GM19240 (cell line): Measurements from ENCODE around the gene SLC30A7.
A peak's percentile ranks its signal among the peaks of the same experiment; 100 is the strongest.
"Not testable (repeated sequence)": the region's sequence is repeated elsewhere in the genome, so short reads cannot be mapped to it uniquely, and the experiment has no call there.

Source experiments
- DNase-seq: peaks from one replicate; pipeline ENCODE4 v3.0.0; 2011; ENCODE audit warnings: low spot score; ENCODE audit not compliant: insufficient read length

Gene SLC30A7, protein sequence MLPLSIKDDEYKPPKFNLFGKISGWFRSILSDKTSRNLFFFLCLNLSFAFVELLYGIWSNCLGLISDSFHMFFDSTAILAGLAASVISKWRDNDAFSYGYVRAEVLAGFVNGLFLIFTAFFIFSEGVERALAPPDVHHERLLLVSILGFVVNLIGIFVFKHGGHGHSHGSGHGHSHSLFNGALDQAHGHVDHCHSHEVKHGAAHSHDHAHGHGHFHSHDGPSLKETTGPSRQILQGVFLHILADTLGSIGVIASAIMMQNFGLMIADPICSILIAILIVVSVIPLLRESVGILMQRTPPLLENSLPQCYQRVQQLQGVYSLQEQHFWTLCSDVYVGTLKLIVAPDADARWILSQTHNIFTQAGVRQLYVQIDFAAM

DNA sequence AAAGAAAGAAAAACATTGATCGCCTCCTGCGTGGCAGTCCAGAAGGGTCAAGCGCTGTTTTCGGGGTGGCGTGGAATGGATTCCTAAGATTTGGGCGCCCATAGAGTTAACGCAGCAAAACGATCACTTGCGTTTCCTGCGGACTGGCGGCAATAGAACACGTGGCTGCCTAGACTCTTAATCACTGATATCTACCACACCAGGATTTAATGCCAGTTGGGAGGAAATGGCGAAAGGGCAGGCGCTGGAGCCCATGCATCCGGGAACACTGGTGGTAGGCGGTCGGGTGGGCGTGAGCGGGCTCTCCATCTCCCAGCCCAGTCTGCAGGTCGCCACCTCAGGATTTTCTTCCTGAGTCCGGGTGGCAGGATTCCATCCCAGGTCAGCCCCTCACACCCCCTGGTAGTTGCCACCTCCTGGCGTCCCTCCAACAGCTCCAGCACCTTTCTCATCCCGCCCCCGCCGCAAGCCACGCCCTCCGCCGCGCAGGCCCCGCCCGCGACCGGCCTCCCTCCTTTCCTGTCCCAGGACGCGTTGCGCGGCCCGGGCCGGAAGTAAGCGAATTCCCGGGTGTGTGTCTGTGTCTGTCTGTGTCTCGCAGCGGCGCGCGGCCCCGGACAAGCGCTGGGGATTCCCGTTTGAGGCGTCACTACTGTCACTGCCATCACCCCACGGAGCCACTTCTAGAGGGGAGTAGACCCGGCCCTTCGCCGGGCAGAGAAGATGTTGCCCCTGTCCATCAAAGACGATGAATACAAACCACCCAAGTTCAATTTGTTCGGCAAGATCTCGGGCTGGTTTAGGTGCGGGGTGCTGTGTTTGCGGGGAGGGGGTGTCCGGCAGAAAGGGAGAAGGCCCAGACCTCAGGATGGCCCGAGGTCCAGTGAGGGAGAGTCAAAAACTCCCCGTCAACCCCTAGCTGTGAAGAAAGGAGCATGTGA lies at the start of gene SLC30A7:
SLC30A7 (plus strand) TSS at position 551 of the 941 bp plus-strand sequence; CDS start at position 724, 173 bp downstream.
- DNase-seq = peak; percentile 48

DNA sequence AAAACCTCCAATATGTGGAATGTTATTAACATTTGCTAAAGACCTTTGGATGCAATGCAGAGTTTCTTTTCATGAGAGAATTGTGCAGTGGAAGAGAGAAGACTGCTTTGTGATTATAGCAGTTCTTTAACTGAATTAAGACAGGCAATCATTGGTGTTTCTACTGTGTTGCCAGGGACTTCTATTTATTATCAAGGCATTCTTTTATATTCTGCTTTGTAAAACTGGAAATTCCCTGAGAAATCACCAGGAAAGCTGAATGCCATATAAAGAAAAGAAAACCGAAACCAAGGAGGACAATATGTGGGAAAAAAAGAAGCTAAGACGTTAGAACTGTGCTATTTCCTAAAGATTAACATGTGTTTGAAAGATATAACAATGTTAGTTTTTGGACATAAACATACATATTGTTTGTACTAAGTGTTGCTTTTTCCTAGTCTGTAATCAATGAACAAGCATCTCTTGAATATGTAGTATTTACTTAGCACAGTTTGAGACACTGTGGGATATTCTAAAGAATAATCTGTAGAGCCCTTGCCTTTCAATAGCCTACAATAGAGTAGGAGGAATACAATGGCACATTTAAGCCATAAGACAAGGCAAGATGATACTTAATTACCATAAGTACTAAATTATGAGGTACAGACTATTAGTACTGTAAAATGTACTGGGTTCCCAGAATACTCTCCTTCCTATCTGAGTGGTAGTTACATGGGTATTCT lies 48.4 kb upstream of the SLC30A7 start:
- DNase-seq = no peak

DNA sequence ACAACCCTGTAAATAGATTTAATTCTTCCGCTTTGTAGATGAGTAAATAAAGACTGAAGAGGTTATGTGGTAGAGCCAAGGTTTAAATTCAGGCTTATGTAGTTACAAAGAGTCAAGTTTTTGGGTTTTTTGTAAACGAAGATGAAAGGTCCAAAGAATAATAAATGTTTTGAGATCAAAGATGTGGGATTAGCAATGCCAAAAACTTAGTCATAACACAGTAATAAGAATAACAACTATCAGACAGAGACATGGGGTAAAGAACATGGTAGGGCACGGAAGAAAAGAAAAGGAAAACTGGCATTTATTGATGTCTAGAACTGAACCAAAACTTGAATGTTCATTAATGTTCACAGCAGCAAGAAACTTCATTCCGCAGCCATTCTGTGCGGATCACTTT lies 44.2 kb upstream of the SLC30A7 start:
- no peak for DNase-seq

DNA sequence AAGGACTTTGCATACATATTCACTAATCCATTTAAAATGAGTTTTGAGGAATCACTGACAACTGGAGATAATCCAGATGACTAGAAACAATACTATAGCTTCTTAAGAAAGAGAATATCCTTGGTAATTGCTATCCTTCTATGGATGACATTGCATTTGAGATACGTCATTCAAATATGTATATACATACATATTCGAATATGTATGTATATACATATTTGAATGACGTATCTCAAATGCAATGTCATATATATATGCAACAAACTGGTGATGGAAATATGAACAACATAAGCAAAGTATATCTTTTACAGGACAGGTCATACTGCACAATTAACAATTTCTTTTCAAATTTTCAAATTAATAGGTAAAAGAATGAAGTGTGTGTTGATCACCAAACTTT lies 42.9 kb upstream of the SLC30A7 start:
- no peak for DNase-seq

DNA sequence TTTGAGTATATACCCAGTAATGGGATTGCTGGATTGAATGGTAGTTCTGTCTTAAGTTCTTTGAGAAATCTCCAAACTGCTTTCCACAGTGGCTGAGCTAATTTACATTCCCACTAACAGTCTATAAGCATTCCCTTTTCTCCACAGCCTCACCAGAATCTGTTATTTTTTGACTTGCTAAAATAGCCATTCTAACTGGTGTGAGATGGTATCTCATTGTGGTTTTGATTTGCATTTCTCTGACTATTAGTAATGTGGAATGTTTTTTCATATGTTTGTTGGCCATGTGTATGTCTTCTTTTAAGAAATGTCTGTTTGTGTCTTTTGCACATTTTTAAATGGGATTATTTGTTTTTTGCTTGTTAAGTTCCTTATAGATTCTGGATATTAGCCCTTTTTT lies 40.8 kb upstream of the SLC30A7 start:
- not testable (repeated sequence) for DNase-seq

DNA sequence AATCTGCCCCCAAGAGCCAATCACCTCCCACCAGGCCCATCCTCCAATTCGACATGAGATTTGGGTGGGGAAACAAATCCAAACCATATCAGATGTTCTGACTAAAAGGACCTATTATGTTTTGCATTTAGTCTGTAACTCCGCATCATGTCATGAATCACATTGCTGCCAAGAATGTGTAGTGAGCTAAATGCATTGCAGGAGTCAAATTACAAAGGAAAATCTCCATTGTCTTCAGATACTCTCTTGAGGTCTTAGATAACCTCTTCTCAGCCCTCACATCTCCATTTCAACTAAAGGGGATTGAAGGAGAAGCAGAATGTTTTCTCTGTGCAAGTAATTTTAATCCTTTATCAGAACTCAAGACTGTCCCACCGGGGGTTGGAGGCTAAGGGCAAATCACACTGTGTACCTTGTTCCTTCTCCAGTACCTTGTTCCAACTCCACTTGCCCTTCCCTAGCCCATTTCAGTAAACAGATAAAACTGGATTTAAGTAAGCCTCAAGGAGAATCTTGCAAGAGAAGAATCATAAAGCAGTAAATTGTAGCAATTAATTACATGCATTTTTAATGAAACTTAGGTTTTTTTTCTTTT lies 35.4 kb upstream of the SLC30A7 start:
- DNase-seq = no peak

DNA sequence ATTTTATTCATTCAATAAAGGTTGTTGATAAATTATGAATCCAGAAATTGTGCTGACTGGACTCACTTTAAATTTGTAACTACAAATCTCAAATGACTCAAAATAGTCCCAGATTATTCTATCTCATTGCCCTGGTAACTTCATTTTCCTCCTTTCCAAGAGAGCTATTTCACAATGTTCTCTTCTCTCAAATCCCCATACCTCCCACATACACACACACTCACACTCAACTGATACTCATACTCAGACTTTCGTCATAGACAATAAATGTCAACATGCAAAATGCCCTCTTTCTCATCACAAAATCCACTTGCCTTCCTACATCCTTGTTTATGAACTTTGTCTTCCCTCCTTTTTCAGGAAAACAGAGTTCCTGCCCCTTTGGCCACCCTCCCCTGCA lies 34.5 kb upstream of the SLC30A7 start:
- no peak for DNase-seq

DNA sequence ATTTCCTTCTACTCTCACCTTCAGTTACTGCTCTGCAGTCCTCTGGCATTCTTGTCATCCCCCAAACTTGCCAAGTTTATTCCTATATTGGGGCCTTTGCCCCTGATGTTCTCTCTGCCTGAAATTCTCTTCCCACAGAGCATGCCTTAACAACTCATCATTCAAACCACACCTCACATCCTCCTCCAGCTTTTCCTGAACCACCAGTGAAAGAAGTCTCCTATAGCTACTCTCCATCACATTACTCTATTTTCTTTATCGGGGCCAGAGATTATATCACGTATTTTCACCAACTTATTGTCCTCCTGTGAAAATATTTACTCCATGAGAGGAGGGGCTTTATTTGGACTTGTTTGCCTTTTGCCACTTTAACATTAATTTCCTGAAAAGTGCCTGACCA lies 33.3 kb upstream of the SLC30A7 start:
- DNase-seq = no peak

DNA sequence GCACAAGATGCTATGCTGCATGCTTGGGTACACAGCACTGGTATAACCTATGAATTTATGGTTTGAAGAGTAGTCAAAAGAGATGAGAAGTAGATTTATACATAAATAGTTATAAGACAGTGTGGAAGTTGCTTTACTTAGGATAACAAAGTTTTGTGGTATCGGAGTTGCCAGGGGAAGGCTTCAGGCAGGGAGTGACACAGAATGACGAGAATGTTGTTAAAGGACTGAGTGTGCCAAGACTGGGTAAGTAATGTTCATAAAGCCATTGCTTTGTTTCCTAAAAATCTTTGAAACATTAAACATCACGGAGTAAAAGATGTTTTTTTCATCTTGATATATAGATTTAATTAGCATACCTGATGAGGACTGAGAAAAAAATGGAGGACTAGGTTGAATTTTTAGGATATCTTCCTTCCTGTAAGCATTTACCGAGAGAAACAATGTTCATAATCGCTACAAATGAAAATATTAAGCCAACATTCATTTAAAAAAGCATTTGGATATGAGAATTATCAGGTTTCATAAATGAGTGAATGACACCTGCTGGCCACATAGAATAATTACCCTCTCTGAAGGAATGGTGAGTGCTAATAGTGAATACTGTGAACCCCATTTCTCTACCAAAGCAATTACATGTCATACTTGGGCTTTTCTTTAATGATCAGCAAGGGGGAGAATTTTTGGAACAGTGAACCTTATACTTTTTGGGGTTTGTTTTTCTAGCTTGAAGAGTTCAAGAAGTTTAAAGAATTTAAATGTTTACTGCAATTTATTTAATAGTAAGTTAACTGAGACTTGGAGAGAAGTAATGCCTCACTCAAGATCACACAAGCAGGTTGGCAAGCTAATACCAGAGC lies 29.6 kb upstream of the SLC30A7 start:
- DNase-seq = no peak

DNA sequence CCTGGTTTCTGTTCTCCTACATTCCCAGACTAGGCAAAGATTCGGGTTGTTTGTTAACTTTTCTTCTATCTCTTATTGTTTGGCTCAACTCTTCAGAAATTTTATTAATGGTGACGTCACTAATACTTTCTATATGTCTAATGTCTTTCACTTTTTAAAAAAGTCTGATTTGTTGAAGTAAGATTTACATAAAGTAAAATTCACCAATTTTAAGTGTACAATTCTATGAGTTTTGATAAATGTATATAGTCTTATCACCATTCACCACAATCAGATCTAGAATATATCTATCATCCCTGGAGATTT lies 29.0 kb upstream of the SLC30A7 start:
- no peak for DNase-seq

DNA sequence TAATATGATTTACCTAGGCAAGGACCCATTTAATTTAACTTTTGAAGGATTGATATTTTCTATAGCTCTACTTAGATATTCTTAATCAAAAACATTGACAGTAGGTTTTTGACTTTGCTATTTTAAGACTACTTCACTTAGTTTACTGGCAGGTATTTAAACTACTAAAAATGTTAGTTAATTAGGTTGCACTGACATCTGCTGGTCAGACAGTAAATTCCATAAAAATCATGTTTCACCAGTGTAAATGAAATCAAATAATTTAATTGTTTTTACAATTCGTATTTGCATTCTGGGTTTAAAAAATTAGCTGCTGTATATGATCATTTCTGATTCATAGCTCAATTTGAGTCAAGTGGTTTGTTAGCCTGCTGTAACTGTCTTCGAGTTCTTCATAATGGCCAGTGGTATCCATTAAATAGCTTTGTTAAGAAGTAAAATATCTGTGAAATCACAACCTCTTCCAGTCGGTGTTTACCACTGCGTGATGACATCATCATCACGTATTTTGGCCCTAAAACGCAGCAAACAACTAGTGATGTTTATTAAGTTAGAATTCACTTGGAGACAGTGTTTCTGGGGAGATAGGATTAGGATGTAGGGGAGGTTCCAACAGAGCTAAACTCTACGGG lies 27.4 kb upstream of the SLC30A7 start:
- DNase-seq = no peak

DNA sequence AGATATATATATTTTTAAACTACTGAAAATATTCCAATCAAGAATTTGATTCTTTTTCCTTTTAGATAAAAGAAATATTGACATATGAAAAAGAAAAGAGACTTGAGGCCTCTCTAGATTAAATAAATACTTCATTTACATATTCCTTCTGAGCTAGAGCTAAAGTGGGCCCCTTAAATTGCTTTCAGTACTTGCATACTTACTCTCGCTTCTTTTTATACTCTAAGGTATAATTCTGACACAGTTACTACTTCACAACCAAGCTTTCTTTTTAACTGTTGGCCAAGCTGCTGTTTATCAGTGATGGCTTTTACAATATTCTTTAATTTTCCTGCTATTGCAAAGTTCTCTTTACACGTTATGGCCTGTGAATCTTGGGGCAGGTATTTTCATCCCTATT lies 25.9 kb upstream of the SLC30A7 start:
- no peak for DNase-seq

DNA sequence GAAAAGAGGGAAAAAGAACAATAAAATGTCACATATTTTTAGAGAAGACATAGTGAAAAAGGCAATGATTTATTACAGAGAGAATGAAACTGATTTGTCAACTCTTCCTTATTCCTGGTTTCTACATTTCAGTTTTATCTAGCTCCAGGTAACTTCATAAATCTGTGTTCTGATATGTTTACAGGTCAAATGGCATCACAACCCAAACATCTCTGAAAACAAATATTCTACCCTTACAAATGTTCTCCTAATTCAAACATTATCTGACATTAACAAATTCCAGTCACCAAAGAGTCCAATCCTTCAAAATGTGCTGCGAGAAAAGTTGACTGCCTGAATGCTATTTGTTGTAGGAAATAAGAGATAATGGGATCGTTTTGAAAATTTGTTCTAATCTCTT lies 21.5 kb upstream of the SLC30A7 start:
- no peak for DNase-seq

DNA sequence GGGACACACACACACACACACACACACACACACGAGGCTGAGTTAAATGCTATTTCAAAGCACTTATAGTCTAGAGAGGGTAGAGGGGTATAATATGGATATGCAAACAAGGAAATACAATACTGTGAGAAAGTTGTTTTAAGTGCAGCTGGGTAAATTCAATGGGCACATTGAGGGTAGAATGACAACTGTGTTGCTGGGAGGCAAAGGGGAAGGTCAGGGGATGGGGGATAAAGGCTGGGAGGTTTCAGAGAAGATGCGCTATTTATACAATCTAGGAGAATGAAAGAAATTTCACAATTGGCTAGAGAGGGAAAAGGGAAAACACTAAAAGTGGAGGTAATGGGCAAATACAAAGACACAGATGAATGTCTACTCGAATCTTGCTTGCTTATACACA lies 20.7 kb upstream of the SLC30A7 start:
- no peak for DNase-seq

DNA sequence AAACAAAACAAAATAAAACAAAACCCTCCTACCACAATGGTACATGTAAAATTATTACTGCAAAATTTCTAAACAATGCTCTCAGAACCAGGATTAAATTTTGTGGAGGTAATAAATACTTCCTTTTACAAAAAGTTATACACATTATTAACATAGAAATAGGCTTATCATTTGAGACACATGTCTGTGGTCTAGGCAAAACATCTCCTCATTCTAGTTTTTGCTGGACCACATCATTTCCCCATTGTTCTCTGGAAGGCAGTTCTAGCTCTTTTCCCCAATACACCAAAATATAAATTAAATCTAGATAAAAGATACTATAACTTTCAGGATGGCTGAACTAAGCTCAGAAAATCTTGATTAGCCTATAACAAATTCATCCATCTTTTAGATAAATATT lies 19.6 kb upstream of the SLC30A7 start:
- DNase-seq = no peak

DNA sequence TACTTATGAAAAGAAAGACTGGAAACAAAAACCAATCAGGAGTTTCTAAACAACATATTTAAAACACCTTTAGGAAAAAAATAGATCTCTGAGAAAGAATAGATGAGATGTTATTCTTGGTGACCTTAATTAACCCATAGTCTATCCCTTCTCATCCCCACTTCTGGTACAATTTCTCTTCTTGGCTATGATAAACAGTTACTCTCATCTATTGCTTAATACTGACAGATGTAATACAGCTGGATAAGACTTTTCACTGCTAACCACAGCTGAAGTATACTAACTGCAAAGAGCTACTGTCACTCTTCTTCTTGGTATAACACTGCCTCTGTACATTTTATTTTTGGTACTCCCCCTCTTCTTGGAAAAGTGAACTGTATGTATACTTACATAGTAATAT lies 16.5 kb upstream of the SLC30A7 start:
- no peak for DNase-seq

DNA sequence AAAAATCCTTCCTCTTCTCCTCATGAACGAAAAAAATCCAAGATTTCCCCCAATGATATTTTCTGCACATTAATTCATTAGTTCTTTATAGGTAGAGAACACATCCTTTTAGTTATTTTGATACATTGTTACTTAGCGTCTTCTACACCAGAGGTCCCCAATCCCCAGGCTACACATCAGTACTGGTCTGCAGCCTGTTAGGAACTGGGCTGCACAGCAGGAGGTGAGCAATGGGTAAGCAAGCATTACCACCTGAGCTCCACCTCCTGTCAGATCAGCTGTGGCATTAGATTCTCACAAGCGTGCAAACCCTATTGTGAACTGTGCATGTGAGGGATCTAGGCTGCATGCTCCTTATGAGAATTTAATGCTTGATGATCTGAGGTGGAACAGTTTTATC lies 14.2 kb upstream of the SLC30A7 start:
- no peak for DNase-seq

DNA sequence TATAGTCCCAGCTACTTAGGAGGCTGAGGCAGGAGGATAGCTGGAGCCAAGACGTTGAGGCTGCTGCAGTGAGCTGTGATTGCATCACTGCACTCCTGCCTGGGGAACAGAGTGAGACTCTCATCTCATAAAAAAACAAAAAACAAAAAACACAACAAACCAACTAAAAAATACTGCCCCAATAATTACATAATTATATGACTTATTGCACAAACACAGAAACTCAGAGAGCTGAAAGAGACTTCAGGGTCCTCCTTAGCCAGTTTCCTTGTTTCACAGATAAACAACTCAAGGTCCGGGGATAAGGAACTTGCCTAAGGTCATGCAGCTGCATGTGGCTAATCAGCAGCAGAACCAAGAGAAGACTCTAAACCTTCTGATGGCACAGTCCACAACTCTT lies 13.2 kb upstream of the SLC30A7 start:
- no peak for DNase-seq

DNA sequence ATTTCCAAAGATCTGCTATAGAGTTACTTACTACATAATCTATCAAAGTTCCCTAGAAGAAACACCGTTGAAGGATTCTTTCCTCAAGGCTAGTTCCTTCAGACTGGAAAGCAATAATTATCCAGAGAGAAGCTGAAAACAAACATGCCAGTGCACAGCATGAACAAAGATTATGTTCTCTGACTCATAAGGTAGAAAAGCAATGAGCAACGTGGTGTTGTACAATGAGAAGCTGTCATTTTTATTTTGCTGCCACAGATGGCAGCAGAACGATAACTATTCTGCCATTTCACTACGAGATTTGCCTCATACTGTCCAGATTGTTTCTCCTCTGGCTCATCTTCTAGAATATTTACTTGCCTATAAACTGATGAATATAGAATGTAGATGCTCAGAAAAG lies 11.9 kb upstream of the SLC30A7 start:
- DNase-seq = no peak

DNA sequence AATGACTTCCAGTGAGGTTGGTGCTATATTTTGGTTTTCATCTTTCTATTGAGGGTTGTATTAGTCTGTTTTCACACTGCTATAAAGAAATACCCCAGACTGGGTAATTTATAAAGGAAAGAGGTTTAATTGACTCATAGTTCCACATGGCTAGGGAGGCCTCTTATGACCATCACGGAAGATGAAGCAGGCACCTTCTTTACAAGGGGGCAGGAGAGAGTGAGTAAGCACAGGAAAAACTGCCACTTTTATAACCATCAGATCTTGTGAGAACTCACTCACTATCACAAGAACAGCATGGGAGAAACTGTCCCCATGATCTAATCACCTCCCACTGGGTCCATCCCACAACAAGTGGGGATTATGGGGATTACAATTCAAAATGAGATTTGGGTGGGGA lies 6.9 kb upstream of the SLC30A7 start:
- DNase-seq = not testable (repeated sequence)
